ENCODE measurements around the gene ZNF431.
A peak's percentile ranks its signal among the peaks of the same experiment; 100 is the strongest.
"Not testable (repeated sequence)": the region's sequence is repeated elsewhere in the genome, so short reads cannot be mapped to it uniquely, and the experiment has no call there.

The ZNF431 gene

DNA sequence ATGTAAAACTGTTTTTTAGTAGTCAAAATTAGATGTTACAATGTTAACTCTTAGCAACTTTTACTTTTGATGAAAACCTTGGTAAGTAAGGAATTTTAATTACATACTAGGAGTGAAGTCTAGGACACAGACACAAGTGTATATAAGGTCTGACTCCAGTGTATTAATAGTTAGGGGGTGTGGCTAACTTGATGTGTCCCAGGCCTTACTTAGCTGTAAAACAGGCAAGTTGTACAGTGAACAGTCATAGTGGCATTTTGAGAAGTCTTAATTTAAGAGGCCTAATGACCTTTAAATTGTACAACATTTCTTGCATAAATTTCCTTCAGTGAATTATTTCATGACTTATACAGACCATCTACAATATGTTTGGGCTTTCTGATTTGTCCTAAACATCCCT is 6.8 kb downstream of the ZNF431 start:
- DNase-seq, result no peak

DNA sequence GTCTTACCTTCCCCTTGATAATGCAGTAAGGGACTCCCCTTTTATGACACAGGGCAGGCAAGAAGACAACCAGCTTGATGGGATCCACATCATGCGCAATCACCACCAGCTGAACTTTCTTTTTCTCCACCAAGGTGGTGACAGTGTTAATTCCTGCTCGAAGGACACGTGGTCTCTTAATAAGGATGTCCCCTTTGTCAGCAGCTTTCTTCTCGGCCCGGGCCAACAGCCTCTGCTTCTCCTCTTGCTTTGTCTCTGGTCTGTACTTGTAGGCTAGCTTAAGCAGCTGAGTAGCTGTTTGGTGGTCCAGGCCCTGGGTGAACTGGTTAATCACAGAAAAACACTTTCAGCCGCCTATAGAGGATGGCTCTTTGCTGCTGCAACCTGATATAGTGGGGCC is 8.0 kb downstream of the ZNF431 start:
- DNase-seq, result no peak

DNA sequence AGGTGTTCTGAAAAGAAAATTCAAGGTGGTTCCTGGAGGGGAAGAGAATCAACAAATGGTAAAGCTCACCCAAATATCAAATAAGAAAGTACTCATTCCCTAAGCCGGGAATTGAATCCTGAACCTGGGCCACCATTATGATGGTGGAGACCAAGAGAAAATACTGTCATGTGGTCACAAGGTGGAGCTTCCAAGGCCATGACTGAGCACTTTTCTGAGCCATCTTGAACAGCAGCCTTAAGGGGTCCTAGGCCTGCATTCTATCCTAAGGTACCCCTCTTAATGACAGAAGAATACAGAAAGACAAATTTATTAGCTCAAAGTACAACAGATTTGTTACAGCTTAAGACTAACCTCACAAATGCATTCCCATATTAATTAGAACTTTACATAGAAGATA is 9.6 kb downstream of the ZNF431 start:
- DNase-seq, result no peak

DNA sequence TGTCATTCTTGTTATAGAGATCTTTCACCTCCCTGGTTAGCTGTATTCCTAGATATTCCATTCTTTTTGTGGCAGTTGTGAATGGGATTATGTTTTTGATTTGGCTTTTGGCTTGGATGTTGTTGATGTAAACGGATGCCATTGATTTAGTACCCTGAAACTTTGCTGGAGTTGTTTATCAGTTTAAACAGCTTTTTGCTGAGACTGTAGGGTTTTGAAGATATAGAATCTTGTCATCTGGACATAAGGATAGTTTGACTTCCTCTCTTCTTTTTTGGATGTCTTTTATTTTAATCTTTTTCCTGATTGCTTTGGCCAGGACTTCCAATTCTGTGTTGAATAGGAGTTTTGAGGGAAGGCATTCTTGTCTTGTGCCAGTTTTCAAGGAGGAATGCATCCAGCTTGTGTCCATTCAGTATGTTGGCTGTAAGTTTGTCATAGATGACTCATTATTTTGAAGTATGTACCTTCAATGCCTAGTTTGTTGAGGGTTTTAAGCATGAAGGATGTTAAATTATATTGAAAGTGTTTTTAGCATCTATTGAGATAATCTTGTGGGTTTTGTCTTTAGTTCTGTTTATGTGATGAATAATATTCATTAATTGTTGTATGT is 16.8 kb downstream of the ZNF431 start:
- no peak for DNase-seq

DNA sequence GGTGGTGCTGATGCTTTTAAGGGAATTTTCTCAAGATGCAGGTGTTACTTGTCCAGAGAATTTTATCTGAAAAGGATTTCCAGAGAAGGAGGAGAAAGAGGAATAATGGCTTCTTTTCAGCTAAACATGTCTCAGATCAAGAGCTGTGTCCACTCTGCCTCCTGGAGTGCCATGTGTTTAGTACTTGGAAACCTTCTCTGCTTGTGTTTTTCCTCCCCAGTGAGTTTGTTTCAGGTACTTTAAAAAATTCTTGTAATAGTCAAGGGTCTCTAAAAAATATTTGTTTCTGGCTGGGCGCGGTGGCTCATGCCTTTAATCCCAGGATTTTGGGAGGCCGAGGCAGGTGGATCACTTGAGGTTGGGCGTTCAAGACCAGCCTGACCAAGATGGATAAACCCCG is 22.7 kb downstream of the ZNF431 start:
- no peak for DNase-seq

DNA sequence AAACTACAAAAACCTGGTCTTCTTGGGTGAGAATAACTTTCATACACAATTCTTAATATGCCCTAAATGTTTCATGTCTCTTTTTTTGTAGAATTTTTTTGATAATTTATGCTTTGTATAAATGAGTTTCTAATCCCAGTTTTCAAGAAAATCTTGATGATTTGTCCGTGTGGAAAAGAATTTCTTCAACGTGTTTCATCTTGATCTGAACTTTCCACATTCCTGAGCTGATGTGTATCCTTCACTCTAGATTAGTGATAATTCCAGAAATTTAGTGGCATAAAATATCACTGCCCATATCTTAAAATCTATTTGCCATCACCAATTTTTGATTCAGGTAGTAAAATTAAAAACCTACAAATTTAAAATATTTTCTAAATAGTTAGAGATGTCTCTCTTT is 24.6 kb downstream of the ZNF431 start:
- DNase-seq, result no peak

DNA sequence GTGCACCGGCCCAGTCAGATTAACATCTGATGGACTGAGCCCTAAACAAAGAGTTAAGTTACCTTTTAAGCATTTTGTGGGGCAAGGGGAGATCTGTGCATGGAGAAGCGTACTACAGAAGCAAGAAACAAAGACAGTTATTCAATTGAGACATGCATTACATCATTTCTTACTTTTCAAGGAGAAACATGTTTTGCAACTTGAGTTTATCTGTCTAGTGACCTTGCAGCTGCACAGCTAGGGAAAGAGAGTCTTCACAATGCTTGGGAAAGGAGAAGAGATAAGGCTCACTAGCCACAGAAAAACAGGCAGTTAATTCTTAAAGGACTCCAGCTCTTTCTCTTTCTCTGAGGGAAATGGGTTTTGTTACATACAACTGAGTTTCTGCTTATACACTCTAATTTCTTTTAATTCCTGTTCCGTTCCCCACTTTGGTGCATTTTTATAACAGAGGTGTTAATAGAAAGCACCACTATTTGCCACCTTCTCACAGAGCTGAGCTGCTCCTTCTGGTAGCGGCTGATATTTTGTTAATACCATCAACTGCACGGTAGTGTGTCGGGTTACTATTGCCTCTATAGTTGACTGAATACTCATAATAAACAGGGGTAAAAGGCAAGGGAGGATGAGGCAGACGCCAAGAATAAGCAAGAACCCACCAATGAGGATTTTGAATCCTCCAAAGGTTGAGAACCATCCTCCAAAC is 55.9 kb downstream of the ZNF431 start:
- DNase-seq, result no peak

DNA sequence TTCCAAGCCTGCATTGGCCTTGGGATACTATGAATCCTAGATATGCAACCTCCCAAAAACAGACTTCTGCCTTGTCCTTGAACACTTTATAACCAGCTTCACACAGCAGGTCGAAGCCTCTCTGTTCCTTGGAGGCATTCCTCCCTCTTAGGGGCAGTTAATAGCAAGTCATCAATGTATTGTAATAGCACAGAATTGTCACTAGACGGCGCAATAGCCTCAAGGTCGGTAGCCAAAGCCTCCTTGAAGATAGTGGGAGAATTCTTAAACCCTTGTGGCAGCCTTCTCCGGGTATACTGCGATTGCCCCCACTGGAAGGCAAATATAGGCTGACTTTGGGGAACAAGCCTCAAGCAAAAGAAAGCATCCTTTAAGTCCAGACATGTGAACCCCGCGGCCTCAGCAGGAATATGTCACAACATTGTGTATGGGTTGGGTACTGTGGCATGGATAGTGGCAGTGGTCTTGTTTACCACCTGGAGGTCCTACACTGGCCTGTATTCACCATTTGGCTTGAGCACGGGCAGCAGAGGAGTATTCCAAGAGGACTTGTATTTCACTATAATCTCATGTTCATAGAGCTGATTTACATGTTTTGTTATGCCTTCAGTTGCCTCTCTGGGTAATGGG is 61.1 kb downstream of the ZNF431 start:
- DNase-seq, result peak; percentile 16

DNA sequence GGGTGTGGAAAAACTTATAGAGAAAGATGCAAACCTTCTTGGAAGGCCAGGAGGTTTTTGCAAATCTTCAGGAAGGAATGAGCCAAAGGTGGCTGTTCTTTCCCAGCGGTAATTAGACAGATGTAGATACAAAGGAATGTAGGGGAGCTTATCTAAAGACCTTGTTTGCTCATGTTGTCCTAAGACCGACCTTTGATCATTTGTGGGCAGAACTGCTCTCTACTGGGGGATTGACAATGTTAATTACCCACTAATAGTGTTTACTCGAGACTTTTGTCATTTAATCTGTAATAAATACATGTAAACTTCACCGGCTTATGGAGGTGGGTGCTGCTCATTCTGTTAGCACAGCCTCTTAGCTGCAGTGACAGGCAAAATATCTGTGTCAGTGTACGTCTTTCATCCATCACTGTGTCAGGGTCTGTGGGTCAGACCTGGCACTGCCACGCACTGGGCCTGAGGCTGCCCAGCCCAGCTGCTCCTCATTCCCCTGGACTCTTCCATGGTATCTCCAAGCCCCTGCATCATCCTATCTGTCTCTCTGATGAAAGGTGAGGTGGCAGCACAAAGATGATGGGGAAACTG is 68.3 kb downstream of the ZNF431 start:
- no peak for DNase-seq

DNA sequence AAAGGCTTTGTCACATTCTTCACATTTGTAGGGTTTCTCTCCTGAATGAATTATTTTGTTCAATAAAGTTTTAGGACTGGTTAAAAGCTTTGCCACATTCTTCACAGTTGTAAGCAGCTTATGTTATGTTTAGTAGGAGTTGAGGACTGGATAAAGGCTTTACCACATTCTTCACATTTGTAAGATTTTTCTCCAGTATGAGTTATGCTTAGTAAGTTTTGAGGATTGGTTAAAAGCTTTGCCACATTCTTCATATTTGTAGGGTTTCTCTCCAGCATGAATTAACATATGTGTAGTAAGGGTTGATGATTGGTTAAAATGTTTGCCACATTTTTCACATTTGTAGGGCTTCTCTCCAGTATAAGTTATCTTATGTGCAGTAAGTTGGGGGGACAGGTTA is 79.9 kb downstream of the ZNF431 start:
- no peak for DNase-seq

DNA sequence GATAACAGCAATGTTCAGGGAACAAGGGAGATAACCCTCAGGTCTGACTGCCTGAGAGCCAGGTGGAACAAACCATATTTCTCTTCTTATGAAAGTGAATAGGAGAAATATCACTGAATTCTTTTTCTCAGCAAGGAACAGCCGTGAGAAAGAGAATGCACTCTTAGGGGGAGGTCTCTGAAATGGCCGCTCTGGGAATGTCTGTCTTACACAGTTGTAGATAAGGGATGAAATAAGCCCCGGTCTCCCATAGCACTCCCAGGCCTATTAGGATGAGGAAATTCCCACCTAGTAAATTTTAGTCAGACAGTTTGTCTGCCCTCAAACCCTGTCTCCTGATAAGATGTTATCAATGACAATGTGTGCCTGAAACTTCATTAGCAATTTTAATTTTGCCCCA is 88.1 kb downstream of the ZNF431 start:
- not testable (repeated sequence) for DNase-seq

DNA sequence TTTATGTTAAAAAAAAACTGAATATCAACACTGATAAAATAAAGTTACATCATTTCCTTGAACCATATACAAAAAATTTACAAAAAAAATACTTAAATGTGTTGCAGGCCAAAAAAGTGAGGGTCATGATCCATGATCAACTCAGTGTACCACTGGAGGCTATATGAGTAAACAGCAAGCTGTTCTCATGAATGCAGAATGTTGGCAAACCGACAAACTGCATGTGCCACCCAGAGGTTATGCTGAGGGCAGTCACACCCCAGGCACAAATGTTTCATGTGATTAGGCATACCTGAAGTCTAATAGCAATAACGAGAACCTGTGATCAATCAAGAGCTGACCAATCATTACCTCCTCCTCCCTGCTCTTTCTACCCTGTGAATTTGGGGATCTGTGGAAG is 91.9 kb downstream of the ZNF431 start:
- DNase-seq, result no peak

DNA sequence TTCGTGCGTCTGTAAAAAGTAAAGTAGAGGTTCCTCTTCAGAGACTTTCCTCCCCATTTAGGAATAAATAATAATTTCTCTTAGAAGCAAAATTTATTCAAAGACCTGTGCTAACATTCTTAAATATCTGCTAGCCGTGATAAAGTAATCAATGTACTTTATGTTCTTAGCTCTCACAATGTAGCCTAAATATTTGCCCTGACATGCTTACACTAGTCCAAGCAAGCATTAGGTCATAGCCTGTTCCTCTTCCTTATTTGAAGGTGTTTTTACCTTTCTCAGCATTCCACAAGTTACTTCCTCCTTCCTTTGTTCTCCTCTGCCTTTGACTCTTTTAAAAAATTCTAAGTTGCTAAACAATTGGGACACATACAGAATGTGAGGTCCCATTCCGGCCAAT is 94.9 kb downstream of the ZNF431 start:
- DNase-seq, result not testable (repeated sequence)

DNA sequence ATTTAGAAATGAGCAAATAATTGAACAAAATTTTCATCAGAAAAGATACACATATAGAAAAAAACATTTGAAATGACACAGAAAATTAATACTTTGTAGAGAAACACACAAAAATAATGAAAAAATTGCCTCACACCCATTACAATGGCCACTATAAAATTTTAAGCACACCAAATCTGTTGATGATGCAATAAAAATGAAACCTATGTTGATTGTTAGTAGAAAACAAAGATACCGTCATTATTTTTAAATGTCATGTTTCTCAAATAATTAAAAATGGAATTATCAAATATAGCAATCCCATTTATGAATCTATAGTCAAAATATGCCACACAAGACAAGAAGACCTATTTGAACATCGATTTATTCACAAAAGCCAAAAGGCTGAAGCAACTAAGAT is 96.8 kb downstream of the ZNF431 start:
- DNase-seq, result no peak

Measured in NCI-H748 treated with DMSO at 0.1 percent for 48 hours (cell line).